AG04449 (cell line): ENCODE results near the gene CCDC197.

Experiments
- CTCF ChIA-PET: fragments of 350-600 bp; formaldehyde crosslinking; extraction: SDS; loops from one replicate; lab custom pipeline; 2021; ENCODE audit warnings: antibody characterized with exemption; lab: Yijun Ruan, JAX
- POLR2A ChIA-PET: fragments of 400-600, 350-600 bp; formaldehyde crosslinking; extraction: SDS; loops from one replicate; lab custom pipeline; 2020; ENCODE audit warnings: antibody characterized with exemption, inconsistent platforms; lab: Yijun Ruan, JAX
- DNase-seq: peaks from one replicate; pipeline ENCODE4 v3.0.0-alpha.2; 2010; ENCODE audit warnings: low read depth, low spot score
- H3K4me3 ChIP-seq: 2 replicates; pipeline ENCODE4 v1.5.1; 2011; ENCODE audit warnings: low read depth, mild to moderate bottlenecking, control low read depth, low read length
- TF ChIP-seq, protein P1 (sequence below): IDR thresholded peaks from one replicate; pipeline ENCODE4 v1.5.1; 2011; ENCODE audit warnings: mild to moderate bottlenecking, moderate library complexity, low read length, control low read depth, inconsistent platforms; ENCODE audit not compliant: insufficient read depth; ENCODE audit errors: missing control alignments

The CCDC197 gene

GRCh38 chr14:93974833-93975232 is 22.3 kb upstream of the CCDC197 start:
- H3K4me3 ChIP-seq, result no peak overlapping the region
- TF ChIP-seq, protein P1, sequence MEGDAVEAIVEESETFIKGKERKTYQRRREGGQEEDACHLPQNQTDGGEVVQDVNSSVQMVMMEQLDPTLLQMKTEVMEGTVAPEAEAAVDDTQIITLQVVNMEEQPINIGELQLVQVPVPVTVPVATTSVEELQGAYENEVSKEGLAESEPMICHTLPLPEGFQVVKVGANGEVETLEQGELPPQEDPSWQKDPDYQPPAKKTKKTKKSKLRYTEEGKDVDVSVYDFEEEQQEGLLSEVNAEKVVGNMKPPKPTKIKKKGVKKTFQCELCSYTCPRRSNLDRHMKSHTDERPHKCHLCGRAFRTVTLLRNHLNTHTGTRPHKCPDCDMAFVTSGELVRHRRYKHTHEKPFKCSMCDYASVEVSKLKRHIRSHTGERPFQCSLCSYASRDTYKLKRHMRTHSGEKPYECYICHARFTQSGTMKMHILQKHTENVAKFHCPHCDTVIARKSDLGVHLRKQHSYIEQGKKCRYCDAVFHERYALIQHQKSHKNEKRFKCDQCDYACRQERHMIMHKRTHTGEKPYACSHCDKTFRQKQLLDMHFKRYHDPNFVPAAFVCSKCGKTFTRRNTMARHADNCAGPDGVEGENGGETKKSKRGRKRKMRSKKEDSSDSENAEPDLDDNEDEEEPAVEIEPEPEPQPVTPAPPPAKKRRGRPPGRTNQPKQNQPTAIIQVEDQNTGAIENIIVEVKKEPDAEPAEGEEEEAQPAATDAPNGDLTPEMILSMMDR, result no peak
- no peak for DNase-seq
- ChIA-PET CTCF (interaction anchor here (0.8 to 13.2 kb wide), 3 partner anchors 9 to 36 kb away, joined by 3 to 135 read pairs (median 6); no protein-coding TSS in a partner anchor), POLR2A (no interaction called here)

GRCh38 chr14:93975791-93976476 is 21.2 kb upstream of the CCDC197 start:
- POLR2A ChIA-PET, result interaction anchor here (0.9 kb wide), 1 partner anchor 11 kb away, joined by 4 read pairs; no protein-coding TSS in a partner anchor

DNA sequence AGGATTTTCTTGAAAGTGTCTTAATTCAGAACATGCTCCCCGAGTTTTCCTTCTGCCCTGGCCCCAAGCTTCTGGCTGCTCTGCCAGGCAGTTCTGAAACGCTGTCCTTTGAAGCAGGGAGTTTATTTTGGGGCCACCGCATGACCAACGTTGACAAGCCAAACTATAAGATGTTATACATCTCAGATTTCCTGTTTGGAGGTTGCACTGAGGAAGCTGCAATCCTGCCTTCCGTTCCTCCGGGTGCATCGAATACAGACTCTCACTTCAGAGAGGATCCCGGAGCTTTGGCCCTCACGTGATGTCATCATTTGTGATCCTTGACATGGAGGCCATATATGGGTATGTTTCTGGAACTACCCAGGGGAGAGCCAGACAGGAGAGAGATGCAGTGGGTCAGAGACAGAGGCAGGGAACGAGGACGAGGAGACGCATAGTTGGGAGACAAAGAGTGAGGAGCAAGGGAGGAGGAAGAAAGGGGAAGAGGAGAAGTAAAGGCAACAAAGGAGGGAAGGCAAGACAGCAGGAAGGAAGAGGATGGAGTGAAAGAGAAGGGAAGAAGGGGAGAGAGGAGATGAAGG is 20.5 kb upstream of the CCDC197 start, which contains the start of gene ASB2:
TSS of gene ASB2 (minus strand) at position 94 of the 581 bp plus-strand sequence. CDS start 12,031 bp downstream, outside the sequence.
- H3K4me3 ChIP-seq, result no peak within 1 kb of the TSS
- ChIA-PET CTCF (interaction anchor here (1.1 to 3.5 kb wide), 3 partner anchors 8 to 60 kb away, joined by 3 to 18 read pairs (median 4); no protein-coding TSS in a partner anchor), POLR2A (interaction anchor here (0.9 kb wide), 1 partner anchor 11 kb away, joined by 4 read pairs; no protein-coding TSS in a partner anchor)
- TF ChIP-seq, protein P1, result no peak
- DNase-seq, result no peak

More at GRCh38 chr14:93975791-93976476, 21.2 kb upstream of the CCDC197 start:
- H3K4me3 ChIP-seq, result no peak overlapping the region
- CTCF ChIA-PET, result interaction anchor here (0.7 to 3.5 kb wide), 5 partner anchors 9 to 60 kb away, joined by 3 to 18 read pairs (median 4); no protein-coding TSS in a partner anchor
- DNase-seq, result no peak
- TF ChIP-seq, protein P1, result no peak

GRCh38 chr14:93977171-93977570 is 19.9 kb upstream of the CCDC197 start:
- CTCF ChIA-PET, result interaction anchor here (1.1 to 3.5 kb wide), 2 partner anchors 38 to 59 kb away, joined by 3 to 18 read pairs; no protein-coding TSS in a partner anchor
- POLR2A ChIA-PET, result no interaction called here

DNA sequence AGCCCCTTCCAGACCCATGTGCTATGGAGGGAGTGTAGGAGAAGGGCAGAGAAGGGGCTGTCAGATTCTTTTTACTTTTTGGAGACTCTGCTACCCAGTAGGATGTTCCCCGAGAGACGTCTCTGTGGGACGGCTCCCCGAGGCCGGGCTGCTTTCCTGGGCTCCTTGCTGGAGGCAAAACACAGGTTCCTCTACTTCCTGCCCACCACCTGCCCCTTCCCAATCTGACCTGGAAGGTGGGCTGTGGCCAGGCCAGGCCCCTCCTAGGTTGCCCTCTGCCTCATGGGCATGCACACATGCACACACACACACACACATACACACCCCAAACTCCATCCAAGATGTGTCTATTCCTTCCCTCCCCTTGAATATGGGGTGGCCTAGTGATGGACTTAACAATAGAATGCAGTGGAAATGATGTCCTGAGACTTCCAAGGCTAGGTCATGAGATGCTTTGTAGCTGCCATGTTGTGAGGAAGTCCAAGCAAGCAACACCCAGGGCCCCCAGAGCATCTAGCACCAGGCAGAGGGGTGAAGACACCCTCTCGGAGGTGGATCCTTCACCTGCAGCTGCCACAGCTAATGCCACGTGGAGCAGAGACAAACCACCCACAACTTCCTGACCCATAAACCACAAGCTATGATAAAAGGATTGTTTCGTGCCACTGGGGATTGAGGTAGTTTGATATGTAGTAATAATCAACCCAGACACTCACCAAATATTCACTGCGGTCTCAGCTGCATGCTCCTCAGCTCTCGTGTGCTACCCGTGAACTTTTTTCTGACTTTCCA is 19.1 kb upstream of the CCDC197 start:
- CTCF ChIA-PET, result interaction anchor here (0.9 to 3.5 kb wide), 4 partner anchors 7 to 59 kb away, joined by 4 to 18 read pairs (median 6); no protein-coding TSS in a partner anchor
- POLR2A ChIA-PET, result no interaction called here
- no peak for DNase-seq
- TF ChIP-seq, protein P1, result no peak
- no peak overlapping the region for H3K4me3 ChIP-seq

More at GRCh38 chr14:93977171-93977570, 19.9 kb upstream of the CCDC197 start:
- H3K4me3 ChIP-seq, result no peak overlapping the region
- DNase-seq, result no peak
- TF ChIP-seq, protein P1, result no peak
